ENCODE measurements around the gene EDA.

DNA sequence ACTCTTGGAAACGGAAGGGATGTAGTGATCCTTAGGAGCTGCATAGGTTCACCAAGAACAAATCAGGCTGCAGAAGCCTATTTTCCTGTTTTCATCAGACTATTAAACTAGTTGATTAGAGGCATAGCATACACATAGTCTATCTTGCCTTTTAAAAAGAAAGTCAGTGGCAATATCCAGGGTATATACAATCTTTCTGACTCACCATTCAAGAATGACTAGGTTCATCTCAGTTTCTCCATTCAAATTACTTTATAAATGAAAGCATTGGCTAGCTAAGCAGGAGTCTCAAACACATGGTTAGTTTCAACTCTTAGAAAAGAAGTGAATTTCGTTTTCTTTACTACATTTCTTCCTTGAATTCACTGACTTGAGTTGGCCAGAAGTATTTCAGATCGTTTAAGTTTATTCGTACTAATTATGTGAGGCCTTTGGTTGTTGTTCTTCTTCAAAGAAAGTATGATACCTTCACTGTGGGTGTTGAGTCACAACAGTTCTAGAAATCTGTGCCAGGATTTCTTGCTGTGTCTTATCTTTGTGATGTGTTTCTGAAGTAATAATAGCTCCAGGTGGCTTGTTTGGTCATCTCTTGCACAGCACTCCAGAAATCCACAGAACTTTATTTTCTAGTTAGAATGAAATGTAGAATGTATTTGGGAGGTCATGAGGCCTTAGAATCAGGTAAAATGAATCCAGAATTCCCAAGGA, 345.6 kb downstream of the EDA start:
- TF ChIP-seq, protein P1, sequence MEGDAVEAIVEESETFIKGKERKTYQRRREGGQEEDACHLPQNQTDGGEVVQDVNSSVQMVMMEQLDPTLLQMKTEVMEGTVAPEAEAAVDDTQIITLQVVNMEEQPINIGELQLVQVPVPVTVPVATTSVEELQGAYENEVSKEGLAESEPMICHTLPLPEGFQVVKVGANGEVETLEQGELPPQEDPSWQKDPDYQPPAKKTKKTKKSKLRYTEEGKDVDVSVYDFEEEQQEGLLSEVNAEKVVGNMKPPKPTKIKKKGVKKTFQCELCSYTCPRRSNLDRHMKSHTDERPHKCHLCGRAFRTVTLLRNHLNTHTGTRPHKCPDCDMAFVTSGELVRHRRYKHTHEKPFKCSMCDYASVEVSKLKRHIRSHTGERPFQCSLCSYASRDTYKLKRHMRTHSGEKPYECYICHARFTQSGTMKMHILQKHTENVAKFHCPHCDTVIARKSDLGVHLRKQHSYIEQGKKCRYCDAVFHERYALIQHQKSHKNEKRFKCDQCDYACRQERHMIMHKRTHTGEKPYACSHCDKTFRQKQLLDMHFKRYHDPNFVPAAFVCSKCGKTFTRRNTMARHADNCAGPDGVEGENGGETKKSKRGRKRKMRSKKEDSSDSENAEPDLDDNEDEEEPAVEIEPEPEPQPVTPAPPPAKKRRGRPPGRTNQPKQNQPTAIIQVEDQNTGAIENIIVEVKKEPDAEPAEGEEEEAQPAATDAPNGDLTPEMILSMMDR (IDR thresholded peaks at IDR 0.05; ENCODE audit: low read depth, low read length, poor library complexity, severe bottlenecking), result no peak
- no peak for TF ChIP-seq EZH2phosphoT487 (IDR thresholded peaks at IDR 0.05; ENCODE audit: borderline replicate concordance, low read length)

All from DOHH2 (cell line).